ENCODE data around the gene TMEM269. TPM values are rescaled to one million over a fixed set of nuclear protein-coding genes. Genes with fewer than 3 reads are reported as not detected.
A peak's percentile ranks its signal among the peaks of the same experiment; 100 is the strongest.

TMEM269 gene
- total and polyA plus RNA-seq, 9 of the 15 experiments (the other 6 are each of a cell fraction or from before 2014, with no cell fraction given), result 0.09 to 0.49 (median 0.21) TPM

GRCh38 chr1:42815941-42816584 is 31.3 kb downstream of the TMEM269 start (continued):
- TF ChIP-seq ATF3 (IDR thresholded peaks at IDR 0.05) (no peak), ATF3 (CRISPR knock-in tag; conservative IDR thresholded peaks at IDR 0.05) (0 out of 2 replicates have a peak, but pooled peaks have one; percentile 46), ZNF592 (IDR thresholded peaks at IDR 0.05) (0 out of 2 replicates have a peak, but pooled peaks have one; percentile 32), STAT5B (CRISPR knock-in tag; IDR thresholded peaks at IDR 0.05) (no peak), SMARCA4 (IDR thresholded peaks at IDR 0.05) (0 out of 2 replicates have a peak, but pooled peaks have one; percentile 6), ZBTB11 (CRISPR knock-in tag; IDR thresholded peaks at IDR 0.05) (0 out of 6 replicates have a peak, but pooled peaks of 1 of the 3 experiments have one; percentile 12), CXXC5 (CRISPR knock-in tag; IDR thresholded peaks at IDR 0.05) (0 out of 2 replicates have a peak, but pooled peaks have one; percentile 8), HMBOX1 (IDR thresholded peaks at IDR 0.05) (no peak), MED1 (CRISPR knock-in tag; IDR thresholded peaks at IDR 0.05; ENCODE audit: borderline replicate concordance) (no peak), ZNF655 (CRISPR knock-in tag; IDR thresholded peaks at IDR 0.05) (no peak), NCOA2 (IDR thresholded peaks at IDR 0.05; ENCODE audit: partially characterized antibody in 2 of 2) (no peak), MCM7 (IDR thresholded peaks at IDR 0.05) (no peak), MXI1 (IDR thresholded peaks at IDR 0.05; ENCODE audit: low read depth, low read length) (no peak), HINFP (tag; conservative IDR thresholded peaks at IDR 0.05; ENCODE audit: low read depth) (no peak)
